Hepatocyte (in vitro differentiated cells): ENCODE measurements around the gene ATP10D. TPM values are rescaled to one million over a fixed set of nuclear protein-coding genes. Genes with fewer than 3 reads are reported as not detected.

Experiments used
- DNase-seq: peaks from one replicate; pipeline ENCODE4 v3.0.0-alpha.2; 2016; ENCODE audit warnings: low spot score
- H2AFZ ChIP-seq: fragments of 200-600 bp; sonication (generic); 2 replicates; pipeline ENCODE4 v1.6.0; 2016; ENCODE audit warnings: antibody characterized with exemption, mild to moderate bottlenecking
- H3K27ac ChIP-seq: fragments of 200-600 bp; sonication (generic); 2 replicates; pipeline ENCODE4 v1.5.1; 2016; ENCODE audit warnings: mild to moderate bottlenecking
- H3K27me3 ChIP-seq: fragments of 200-600 bp; sonication (generic); 2 replicates; pipeline ENCODE4 v1.6.1; 2016
- H3K36me3 ChIP-seq: fragments of 200-600 bp; sonication (generic); replicated peaks from 2 replicates; pipeline ENCODE4 v1.5.1; 2016; ENCODE audit warnings: low read depth; ENCODE audit not compliant: insufficient read depth
- H3K4me1 ChIP-seq: fragments of 200-600 bp; sonication (generic); 2 replicates; pipeline ENCODE4 v1.5.1; 2016; ENCODE audit warnings: mild to moderate bottlenecking, moderate library complexity; ENCODE audit not compliant: insufficient read depth
- H3K4me2 ChIP-seq: fragments of 200-600 bp; sonication (generic); 2 replicates; pipeline ENCODE4 v1.6.0; 2016
- H3K4me3 ChIP-seq: fragments of 200-600 bp; sonication (generic); 2 replicates; pipeline ENCODE4 v1.5.1; 2016; ENCODE audit warnings: mild to moderate bottlenecking
- H3K79me2 ChIP-seq: fragments of 200-600 bp; sonication (generic); 2 replicates; pipeline ENCODE4 v1.6.0; 2017; ENCODE audit warnings: mild to moderate bottlenecking
- H3K9me2 ChIP-seq: fragments of 200-600 bp; sonication (generic); replicated peaks from 2 replicates; pipeline ENCODE4 v1.6.0; 2017; ENCODE audit warnings: mild to moderate bottlenecking; ENCODE audit not compliant: insufficient read depth
- H3K9me3 ChIP-seq: fragments of 200-600 bp; sonication (generic); 2 replicates; pipeline ENCODE4 v1.5.1; 2016; ENCODE audit warnings: low read depth, mild to moderate bottlenecking
- H4K20me1 ChIP-seq: fragments of 200-600 bp; sonication (generic); 2 replicates; pipeline ENCODE4 v1.6.0; 2016; ENCODE audit warnings: mild to moderate bottlenecking; ENCODE audit not compliant: insufficient read depth, poor library complexity, severe bottlenecking
- EZH2 ChIP-seq: fragments of 200-600 bp; sonication (generic); IDR thresholded peaks from 2 replicates; pipeline ENCODE4 v1.6.1; 2016; ENCODE audit warnings: antibody characterized with exemption, mild to moderate bottlenecking, borderline replicate concordance
- EZH2phosphoT487 ChIP-seq: fragments of 200-600 bp; sonication (generic); IDR thresholded peaks from one replicate; pipeline ENCODE4 v1.6.1; 2018; ENCODE audit warnings: antibody characterized with exemption, mild to moderate bottlenecking, low read depth, moderate library complexity; ENCODE audit not compliant: unreplicated experiment, severe bottlenecking
- WGBS: methylation state at CpG from one replicate; pipeline ENCODE4 v1.1.6; 2016; ENCODE audit warnings: low lambda C conversion rate; ENCODE audit errors: missing lambda C conversion rate; 5-methylcytosine and 5-hydroxymethylcytosine counted together
- polyA plus RNA-seq: library from polyadenylated mRNA; unstranded; fragments of >200 nt; fragmentation: Nextera tagmentation; extraction: Ambion mirVana; gene quantifications from 2 replicates; pipeline ENCODE4 v1.2.1, GENCODE V29; 2016
- total RNA-seq: library from RNA; depleted of rRNA; stranded (reverse); fragments of >200 nt; gene quantifications from 2 replicates; pipeline ENCODE4 v1.2.3, GENCODE V29; 2014
- TF ChIP-seq, protein P1 (sequence below): fragments of 200-600 bp; sonication (generic); IDR thresholded peaks from 2 replicates; pipeline ENCODE4 v1.5.1; 2016; ENCODE audit warnings: antibody characterized with exemption, mild to moderate bottlenecking; ENCODE audit not compliant: poor library complexity

The ATP10D gene
- total and polyA plus RNA-seq, 2 experiments from 2014 or later, result 8.0 to 14.7 TPM

DNA sequence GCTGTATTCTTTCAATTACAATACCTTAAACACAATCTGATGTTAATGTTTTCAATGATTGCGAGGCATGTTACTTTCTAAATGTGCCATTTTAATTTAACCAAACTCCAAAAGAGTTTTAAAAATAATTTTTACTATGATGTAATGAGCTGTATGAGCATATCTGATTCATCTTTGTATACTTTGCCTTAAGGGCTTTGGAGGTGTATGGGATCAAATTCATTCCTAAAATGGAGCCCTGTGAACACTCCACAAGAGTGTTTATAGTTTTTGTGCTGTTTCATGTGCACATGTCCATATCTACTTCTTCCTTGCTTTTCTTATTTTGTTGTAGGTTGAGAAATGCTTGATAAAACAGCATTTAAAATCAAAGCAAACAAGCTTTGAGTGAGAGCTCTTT is 82.4 kb downstream of the ATP10D start:
- no peak overlapping the region for H2AFZ ChIP-seq
- H3K4me3 ChIP-seq, result no peak overlapping the region
- no peaks in the 10 kb centered on the region for H3K9me3 ChIP-seq
- no peaks in the 10 kb centered on the region for H3K4me1 ChIP-seq
- no peaks in the 10 kb centered on the region for H4K20me1 ChIP-seq
- H3K27me3 ChIP-seq, result no peaks in the 10 kb centered on the region
- H3K9me2 ChIP-seq, result no peaks in the 10 kb centered on the region
- H3K36me3 ChIP-seq, result no peaks in the 10 kb centered on the region
- no peak for DNase-seq
- WGBS, result 91% methylated on average over 1 of the region's 1 CpG
- H3K79me2 ChIP-seq, result no peaks in the 10 kb centered on the region
- TF ChIP-seq EZH2phosphoT487 (no peak), EZH2 (no peak)
- TF ChIP-seq, protein P1, sequence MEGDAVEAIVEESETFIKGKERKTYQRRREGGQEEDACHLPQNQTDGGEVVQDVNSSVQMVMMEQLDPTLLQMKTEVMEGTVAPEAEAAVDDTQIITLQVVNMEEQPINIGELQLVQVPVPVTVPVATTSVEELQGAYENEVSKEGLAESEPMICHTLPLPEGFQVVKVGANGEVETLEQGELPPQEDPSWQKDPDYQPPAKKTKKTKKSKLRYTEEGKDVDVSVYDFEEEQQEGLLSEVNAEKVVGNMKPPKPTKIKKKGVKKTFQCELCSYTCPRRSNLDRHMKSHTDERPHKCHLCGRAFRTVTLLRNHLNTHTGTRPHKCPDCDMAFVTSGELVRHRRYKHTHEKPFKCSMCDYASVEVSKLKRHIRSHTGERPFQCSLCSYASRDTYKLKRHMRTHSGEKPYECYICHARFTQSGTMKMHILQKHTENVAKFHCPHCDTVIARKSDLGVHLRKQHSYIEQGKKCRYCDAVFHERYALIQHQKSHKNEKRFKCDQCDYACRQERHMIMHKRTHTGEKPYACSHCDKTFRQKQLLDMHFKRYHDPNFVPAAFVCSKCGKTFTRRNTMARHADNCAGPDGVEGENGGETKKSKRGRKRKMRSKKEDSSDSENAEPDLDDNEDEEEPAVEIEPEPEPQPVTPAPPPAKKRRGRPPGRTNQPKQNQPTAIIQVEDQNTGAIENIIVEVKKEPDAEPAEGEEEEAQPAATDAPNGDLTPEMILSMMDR, result no peak
- no peak overlapping the region for H3K4me2 ChIP-seq
- H3K27ac ChIP-seq, result no peak overlapping the region

DNA sequence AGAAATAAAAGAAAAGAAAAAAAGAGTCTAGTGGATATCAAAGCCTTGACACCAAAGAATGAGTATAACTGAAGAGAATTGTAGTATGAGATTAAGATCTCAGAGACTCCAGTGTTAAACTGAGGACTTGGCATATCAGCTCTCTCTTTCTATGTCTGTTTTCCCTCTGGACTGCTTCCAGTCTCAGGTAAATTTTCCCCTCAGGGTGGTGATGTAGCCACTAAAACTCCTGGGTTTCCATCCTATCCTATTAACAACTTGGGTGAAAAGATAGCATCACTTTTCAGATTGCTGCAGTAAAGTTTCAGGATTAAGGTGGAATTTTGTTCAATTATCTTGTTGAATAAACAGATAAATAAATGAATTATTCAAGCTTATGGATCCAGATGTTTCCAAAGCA is 85.7 kb downstream of the ATP10D start:
- no peaks in the 10 kb centered on the region for H3K9me2 ChIP-seq
- no peak overlapping the region for H3K4me2 ChIP-seq
- no peak for DNase-seq
- H3K4me3 ChIP-seq, result no peak overlapping the region
- TF ChIP-seq, protein P1, result no peak
- TF ChIP-seq EZH2phosphoT487, result no peak
- TF ChIP-seq EZH2, result no peak
- H3K79me2 ChIP-seq, result no peaks in the 10 kb centered on the region
- no peaks in the 10 kb centered on the region for H3K36me3 ChIP-seq
- no peaks in the 10 kb centered on the region for H4K20me1 ChIP-seq
- H3K4me1 ChIP-seq, result no peaks in the 10 kb centered on the region
- H3K9me3 ChIP-seq, result no peaks in the 10 kb centered on the region
- no peak overlapping the region for H3K27ac ChIP-seq
- H2AFZ ChIP-seq, result no peak overlapping the region
- H3K27me3 ChIP-seq, result no peaks in the 10 kb centered on the region

DNA sequence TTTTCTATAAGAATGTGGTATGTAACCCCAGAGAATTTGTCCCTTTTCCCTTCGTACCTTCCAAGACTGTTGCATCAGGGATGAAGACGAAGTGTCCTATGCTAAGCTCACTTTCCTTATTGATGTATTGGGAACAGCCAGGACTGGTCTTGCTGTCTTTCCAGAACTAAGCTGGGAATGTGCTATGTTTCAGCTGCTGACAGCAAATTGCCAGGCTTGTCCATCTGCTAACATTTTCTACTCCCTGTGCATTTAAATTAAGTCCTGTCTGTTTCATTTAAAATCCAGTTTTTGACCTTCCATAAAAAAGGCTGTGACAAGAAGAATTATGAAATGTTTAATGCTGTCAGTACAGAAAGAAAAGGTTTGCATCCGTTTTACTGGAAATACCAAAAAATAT is 87.9 kb downstream of the ATP10D start:
- no peak overlapping the region for H3K27ac ChIP-seq
- TF ChIP-seq EZH2phosphoT487 (no peak), EZH2 (no peak)
- TF ChIP-seq, protein P1, result no peak
- WGBS, result 92% methylated on average over 3 of the region's 3 CpGs

More for the DNA sequence above, 87.9 kb downstream of the ATP10D start:
- no peaks in the 10 kb centered on the region for H3K9me3 ChIP-seq
- no peaks in the 10 kb centered on the region for H3K36me3 ChIP-seq
- no peaks in the 10 kb centered on the region for H3K4me1 ChIP-seq
- H4K20me1 ChIP-seq, result no peaks in the 10 kb centered on the region
- no peaks in the 10 kb centered on the region for H3K9me2 ChIP-seq
- DNase-seq, result no peak
- no peak overlapping the region for H2AFZ ChIP-seq
- H3K79me2 ChIP-seq, result no peaks in the 10 kb centered on the region
- no peak overlapping the region for H3K4me2 ChIP-seq
- no peak overlapping the region for H3K4me3 ChIP-seq
- no peaks in the 10 kb centered on the region for H3K27me3 ChIP-seq
